ENCODE measurements around the gene CRBN. TPM values are rescaled to one million over a fixed set of nuclear protein-coding genes. Genes with fewer than 3 reads are reported as not detected.

The CRBN gene
- total and polyA plus RNA-seq, 2 of the 13 experiments (the other 11 are each of a cell fraction or from before 2014, with no cell fraction given), result 30.8 to 36.1 TPM

DNA sequence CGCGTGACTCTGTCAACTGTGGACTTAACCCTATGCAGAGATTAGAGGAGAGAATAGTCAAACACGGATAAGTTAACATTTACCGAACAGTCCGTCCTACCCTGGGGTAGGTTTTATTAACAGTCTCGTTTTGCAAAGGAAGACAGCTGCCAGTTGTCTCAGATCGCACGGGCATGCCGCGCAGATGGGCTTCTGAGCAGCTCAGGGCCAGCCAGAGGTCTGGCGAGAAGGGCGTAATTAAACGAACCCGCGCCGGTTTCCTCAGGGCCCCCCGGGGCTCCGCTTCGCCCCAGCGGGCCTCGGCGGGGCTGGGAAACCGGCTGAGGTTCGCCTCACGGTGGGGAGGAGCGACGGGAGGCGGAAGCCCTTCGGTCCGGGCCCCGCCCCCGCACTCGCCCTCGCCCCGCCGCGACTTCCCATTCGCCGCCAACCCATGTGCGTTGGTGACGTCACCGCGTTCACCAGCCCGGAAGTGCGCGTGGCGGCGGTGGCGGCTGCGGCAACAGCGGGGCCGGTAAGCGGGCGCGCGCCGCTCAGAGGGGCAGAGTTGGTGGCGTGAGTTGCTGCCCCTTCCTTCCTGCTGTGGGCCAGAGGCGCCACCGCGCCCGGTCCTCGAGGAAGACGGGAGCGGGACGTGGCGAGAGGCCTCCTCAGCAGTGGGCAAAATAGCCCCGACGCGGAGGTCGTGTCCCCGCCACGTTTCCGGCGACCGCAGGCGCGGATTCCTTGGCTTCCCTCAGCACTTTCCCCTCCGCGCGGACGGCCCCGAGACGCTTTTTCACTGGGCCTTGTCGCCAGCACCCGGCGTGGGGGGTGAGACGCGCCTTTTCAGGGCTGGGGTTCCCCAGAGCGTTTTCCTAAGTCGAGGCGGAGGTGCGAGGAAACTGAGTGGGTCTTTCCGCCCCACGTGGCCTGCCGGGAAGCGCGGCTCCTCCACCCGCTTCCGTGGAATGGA is 52.7 kb downstream of the CRBN start, which contains the start of gene TRNT1 (continued):
- TF ChIP-seq, protein P1, sequence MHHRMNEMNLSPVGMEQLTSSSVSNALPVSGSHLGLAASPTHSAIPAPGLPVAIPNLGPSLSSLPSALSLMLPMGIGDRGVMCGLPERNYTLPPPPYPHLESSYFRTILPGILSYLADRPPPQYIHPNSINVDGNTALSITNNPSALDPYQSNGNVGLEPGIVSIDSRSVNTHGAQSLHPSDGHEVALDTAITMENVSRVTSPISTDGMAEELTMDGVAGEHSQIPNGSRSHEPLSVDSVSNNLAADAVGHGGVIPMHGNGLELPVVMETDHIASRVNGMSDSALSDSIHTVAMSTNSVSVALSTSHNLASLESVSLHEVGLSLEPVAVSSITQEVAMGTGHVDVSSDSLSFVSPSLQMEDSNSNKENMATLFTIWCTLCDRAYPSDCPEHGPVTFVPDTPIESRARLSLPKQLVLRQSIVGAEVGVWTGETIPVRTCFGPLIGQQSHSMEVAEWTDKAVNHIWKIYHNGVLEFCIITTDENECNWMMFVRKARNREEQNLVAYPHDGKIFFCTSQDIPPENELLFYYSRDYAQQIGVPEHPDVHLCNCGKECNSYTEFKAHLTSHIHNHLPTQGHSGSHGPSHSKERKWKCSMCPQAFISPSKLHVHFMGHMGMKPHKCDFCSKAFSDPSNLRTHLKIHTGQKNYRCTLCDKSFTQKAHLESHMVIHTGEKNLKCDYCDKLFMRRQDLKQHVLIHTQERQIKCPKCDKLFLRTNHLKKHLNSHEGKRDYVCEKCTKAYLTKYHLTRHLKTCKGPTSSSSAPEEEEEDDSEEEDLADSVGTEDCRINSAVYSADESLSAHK (CRISPR knock-in tag; IDR thresholded peaks at IDR 0.05; ENCODE audit: borderline replicate concordance), result no peak
- TF ChIP-seq POGZ (CRISPR knock-in tag; IDR thresholded peaks at IDR 0.05), result peak; percentile 91
- TF ChIP-seq AGO2 (optimal IDR thresholded peaks at IDR 0.05; ENCODE audit: low read depth, low read length), result peak; percentile 91
- no peak for TF ChIP-seq MIER2 (CRISPR knock-in tag; IDR thresholded peaks at IDR 0.05)
- no peak for TF ChIP-seq MAFF (IDR thresholded peaks at IDR 0.05; ENCODE audit: low read depth, low read length)
- TF ChIP-seq ZNF136 (CRISPR knock-in tag; IDR thresholded peaks at IDR 0.05; ENCODE audit: low read depth), result 0 out of 2 replicates have a peak, but pooled peaks have one; percentile 52
- peak; percentile 91 for TF ChIP-seq ZNF33B (CRISPR knock-in tag; IDR thresholded peaks at IDR 0.05)
- TF ChIP-seq NFIC (IDR thresholded peaks at IDR 0.05; ENCODE audit: low read length), result no peak
- no peak for TF ChIP-seq HNF4G (IDR thresholded peaks at IDR 0.05; ENCODE audit: borderline replicate concordance, low read depth, low read length)
- TF ChIP-seq HNF4G (CRISPR knock-in tag; IDR thresholded peaks at IDR 0.05; ENCODE audit: borderline replicate concordance, low read depth), result peak; percentile 39; the same call in 1 of the 2 replicates
- no peak for TF ChIP-seq SUZ12 (IDR thresholded peaks at IDR 0.05; ENCODE audit: low read depth, low read length)
- no peak for TF ChIP-seq RORA (CRISPR knock-in tag; IDR thresholded peaks at IDR 0.05)
- TF ChIP-seq, protein P2, sequence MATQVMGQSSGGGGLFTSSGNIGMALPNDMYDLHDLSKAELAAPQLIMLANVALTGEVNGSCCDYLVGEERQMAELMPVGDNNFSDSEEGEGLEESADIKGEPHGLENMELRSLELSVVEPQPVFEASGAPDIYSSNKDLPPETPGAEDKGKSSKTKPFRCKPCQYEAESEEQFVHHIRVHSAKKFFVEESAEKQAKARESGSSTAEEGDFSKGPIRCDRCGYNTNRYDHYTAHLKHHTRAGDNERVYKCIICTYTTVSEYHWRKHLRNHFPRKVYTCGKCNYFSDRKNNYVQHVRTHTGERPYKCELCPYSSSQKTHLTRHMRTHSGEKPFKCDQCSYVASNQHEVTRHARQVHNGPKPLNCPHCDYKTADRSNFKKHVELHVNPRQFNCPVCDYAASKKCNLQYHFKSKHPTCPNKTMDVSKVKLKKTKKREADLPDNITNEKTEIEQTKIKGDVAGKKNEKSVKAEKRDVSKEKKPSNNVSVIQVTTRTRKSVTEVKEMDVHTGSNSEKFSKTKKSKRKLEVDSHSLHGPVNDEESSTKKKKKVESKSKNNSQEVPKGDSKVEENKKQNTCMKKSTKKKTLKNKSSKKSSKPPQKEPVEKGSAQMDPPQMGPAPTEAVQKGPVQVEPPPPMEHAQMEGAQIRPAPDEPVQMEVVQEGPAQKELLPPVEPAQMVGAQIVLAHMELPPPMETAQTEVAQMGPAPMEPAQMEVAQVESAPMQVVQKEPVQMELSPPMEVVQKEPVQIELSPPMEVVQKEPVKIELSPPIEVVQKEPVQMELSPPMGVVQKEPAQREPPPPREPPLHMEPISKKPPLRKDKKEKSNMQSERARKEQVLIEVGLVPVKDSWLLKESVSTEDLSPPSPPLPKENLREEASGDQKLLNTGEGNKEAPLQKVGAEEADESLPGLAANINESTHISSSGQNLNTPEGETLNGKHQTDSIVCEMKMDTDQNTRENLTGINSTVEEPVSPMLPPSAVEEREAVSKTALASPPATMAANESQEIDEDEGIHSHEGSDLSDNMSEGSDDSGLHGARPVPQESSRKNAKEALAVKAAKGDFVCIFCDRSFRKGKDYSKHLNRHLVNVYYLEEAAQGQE (IDR thresholded peaks at IDR 0.05; ENCODE audit: borderline replicate concordance in 1 of 2, low read depth in 1 of 2, low read length in 2 of 2), result no peak
- no peak for TF ChIP-seq HNRNPH1 (optimal IDR thresholded peaks at IDR 0.05; ENCODE audit: low read depth, low read length)
- TF ChIP-seq ZNF431 (CRISPR knock-in tag; IDR thresholded peaks at IDR 0.05; ENCODE audit: borderline replicate concordance, low read depth), result no peak
- TF ChIP-seq ARNT (IDR thresholded peaks at IDR 0.05), result no peak
- TF ChIP-seq ZNF83 (CRISPR knock-in tag; IDR thresholded peaks at IDR 0.05; ENCODE audit: borderline replicate concordance), result no peak
- no peak for TF ChIP-seq AGO1 (IDR thresholded peaks at IDR 0.05; ENCODE audit: low read depth, low read length, poor library complexity, severe bottlenecking)
- TF ChIP-seq, protein P3, sequence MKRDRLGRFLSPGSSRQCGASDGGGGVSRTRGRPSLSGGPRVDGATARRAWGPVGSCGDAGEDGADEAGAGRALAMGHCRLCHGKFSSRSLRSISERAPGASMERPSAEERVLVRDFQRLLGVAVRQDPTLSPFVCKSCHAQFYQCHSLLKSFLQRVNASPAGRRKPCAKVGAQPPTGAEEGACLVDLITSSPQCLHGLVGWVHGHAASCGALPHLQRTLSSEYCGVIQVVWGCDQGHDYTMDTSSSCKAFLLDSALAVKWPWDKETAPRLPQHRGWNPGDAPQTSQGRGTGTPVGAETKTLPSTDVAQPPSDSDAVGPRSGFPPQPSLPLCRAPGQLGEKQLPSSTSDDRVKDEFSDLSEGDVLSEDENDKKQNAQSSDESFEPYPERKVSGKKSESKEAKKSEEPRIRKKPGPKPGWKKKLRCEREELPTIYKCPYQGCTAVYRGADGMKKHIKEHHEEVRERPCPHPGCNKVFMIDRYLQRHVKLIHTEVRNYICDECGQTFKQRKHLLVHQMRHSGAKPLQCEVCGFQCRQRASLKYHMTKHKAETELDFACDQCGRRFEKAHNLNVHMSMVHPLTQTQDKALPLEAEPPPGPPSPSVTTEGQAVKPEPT (CRISPR knock-in tag; IDR thresholded peaks at IDR 0.05; ENCODE audit: low read depth), result 0 out of 2 replicates have a peak, but pooled peaks have one; percentile 21
- peak; percentile 61; the same call in 1 of the 2 replicates for TF ChIP-seq ZNF572 (CRISPR knock-in tag; IDR thresholded peaks at IDR 0.05)
- no peak for TF ChIP-seq ZNF331 (CRISPR knock-in tag; IDR thresholded peaks at IDR 0.05)

Data from HepG2 (cell line).